Medulla oblongata (tissue), 1 donor: ENCODE measurements around the gene SLC22A23.

Experiments used
- DNase-seq: peaks from one replicate; pipeline ENCODE4 v3.0.0-alpha.2; 2015; ENCODE audit errors: extremely low spot score

The SLC22A23 gene

GRCh38 chr6:3318821-3319540 is 137.9 kb downstream of the SLC22A23 start:
- no peak for DNase-seq

DNA sequence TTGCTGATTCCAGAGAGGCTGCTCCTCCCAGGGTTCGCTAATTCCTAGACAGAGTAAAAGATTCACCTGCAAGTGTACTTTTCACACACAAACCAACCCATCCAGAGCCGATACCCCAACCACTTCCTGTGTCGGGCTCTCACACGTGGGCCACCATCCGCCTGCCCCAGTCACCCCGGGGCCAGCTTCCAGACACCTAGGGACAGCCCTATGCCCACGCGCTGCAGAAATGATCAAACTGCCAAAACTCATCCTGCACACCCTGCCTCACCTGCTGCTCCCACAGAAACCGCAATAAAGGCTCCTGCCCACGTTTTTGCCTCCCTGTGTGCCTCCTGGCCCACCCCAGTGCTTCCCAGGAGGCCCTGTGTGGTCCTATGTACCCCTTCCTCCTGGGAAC is 138.6 kb downstream of the SLC22A23 start:
- no peak for DNase-seq

DNA sequence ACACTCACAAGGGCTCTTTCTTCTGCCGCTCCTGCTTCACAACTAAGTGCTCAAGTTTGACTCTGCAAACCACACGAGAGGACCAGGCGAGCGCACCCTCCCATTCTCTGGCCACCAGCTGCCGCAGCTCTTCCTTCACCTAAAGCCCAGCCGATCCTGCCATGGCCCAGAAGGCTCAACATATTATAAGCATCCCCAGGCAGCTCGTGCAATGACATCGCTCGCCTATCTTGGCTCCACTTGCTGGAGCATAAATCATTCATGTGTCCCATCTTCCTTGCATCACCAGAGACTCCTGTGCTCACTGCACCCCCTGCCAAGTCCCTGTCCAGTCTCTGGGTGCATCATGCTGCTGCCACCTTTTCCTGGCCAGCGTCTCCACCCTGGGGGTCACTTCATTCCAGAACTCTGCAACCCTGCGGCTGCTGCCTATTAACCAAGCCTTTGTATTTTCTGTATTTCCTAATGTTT is 139.1 kb downstream of the SLC22A23 start:
- DNase-seq = no peak

DNA sequence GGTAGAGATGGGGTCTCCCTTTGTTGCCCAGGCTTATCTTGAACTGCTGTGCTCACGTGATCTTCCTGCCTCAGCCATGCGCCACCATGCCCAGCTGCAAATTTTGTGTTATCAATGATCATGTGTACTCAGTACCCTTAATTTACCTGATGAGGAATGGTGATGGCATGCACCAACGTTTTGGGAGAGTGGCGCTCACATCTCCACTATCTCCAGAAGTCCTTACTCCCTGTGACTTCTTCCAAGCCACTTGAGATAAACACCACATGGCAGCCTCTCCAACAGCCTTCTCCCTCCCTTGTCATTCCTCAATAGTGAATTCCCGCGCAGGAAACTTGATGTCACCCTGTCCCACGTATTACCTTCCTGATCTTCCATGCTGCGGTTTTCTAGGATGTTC is 140.0 kb downstream of the SLC22A23 start:
- DNase-seq = no peak

DNA sequence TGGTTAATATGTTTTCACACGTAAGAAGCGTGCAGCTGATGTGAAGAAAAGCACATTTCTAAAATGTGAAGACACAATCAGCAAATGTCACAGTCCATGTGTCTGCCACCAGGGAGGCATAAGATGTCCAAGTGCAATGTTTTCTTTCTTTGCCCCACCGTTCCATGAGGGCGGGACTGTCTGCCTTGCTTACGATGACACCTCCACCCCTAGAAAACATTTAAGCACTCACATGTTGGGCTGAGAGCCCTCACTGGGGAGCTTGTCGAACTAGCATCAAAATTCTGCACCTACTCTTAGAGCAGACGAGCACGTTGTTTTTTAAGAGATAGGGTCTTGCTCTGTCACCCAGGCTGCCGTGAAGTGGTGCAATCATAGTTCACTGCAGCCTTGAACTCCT is 140.5 kb downstream of the SLC22A23 start:
- DNase-seq = no peak

GRCh38 chr6:3315841-3316240 is 141.0 kb downstream of the SLC22A23 start:
- DNase-seq = no peak

DNA sequence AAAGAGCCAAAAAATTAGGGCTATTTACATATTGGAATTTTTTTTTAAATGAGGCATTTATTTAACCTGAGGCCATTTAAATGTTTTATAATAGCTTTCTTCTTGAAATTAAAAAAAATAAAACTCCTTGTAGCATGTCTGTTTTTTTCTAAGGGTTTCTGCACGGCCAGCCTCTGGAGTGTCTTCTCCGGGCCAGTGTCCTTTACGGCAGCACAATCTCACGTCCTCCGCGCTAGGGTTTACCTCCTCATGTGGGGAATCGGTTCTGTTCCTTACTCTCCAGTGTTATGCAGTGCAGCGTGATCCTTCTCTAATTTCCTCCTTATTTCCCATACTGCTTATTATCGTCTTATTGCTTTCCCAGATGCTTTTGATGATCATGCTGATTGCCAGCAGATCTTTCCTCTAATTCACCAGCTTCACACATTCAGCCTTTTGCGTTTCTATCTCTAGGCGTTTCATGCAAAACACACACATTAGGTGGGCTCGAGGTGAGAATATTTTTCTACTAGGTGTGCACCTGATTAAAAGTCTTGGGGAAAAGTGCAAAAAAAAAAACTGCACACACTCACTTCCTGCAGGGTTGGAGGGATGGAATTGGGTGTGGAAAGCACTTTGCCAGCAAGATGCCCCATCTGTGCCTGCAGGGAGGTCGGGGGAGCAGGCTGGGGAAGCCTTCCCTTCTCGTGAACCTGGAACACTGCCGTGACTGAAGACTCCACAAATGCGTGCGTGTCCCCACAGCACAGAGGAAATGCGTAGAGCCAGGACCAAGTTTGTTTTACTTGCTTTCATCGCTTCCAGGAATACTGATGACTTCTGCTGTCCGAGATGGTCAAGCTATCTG is 142.0 kb downstream of the SLC22A23 start:
- no peak for DNase-seq

DNA sequence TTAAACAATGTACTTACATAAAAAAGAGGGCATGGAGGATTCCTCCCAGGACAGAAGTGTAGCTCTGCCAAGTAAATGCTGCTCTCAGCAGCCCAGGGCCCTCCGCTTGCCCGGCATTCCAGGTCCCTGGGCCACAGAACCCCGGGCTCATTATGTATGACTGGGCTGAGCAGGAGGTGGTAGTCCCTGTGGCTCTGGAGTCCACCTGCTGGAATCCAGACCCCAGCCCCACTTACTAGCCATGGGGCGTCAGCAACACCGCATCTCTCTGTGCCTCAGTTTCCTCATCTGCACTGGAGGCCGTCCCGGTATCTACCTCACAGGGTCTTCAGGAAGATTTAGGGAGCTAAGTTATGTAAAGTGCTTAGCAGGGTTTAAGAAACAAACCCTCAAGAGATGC is 142.7 kb downstream of the SLC22A23 start:
- no peak for DNase-seq

- no peak for DNase-seq
These were observed 144.1 kb downstream of the SLC22A23 start for GRCh38 chr6:3312604-3313231.

GRCh38 chr6:3311826-3312225 is 145.0 kb downstream of the SLC22A23 start:
- no peak for DNase-seq

DNA sequence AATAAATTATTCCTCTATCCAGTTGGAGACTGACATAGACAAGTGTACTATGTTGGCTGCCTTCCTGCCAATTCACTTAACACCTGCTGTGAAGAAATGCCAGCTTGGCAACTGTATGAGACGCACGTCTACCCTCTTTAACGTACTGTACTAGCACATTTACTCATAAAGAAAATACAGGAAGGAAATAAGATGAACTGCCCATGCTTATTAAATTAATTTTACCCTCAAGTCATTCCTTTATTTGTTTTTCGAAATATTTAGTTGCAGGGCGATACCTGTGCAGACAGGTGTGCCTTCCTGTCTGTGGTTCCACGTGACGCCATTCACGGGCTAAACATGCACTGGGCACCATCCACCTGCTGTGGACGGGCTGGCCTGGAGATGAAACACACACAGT is 146.1 kb downstream of the SLC22A23 start:
- no peak for DNase-seq

GRCh38 chr6:3310051-3310448 is 146.8 kb downstream of the SLC22A23 start:
- DNase-seq = no peak

- DNase-seq = no peak
These were observed 147.3 kb downstream of the SLC22A23 start for GRCh38 chr6:3309391-3310050.

GRCh38 chr6:3308106-3308505 is 148.7 kb downstream of the SLC22A23 start:
- DNase-seq = no peak

- DNase-seq = no peak
These were observed 149.4 kb downstream of the SLC22A23 start for GRCh38 chr6:3307436-3307835.

GRCh38 chr6:3306848-3307247 is 150.0 kb downstream of the SLC22A23 start:
- no peak for DNase-seq

- no peak for DNase-seq
These were observed 151.0 kb downstream of the SLC22A23 start for GRCh38 chr6:3305831-3306230.

- DNase-seq = no peak
These were observed 151.7 kb downstream of the SLC22A23 start for GRCh38 chr6:3305216-3305565.

DNA sequence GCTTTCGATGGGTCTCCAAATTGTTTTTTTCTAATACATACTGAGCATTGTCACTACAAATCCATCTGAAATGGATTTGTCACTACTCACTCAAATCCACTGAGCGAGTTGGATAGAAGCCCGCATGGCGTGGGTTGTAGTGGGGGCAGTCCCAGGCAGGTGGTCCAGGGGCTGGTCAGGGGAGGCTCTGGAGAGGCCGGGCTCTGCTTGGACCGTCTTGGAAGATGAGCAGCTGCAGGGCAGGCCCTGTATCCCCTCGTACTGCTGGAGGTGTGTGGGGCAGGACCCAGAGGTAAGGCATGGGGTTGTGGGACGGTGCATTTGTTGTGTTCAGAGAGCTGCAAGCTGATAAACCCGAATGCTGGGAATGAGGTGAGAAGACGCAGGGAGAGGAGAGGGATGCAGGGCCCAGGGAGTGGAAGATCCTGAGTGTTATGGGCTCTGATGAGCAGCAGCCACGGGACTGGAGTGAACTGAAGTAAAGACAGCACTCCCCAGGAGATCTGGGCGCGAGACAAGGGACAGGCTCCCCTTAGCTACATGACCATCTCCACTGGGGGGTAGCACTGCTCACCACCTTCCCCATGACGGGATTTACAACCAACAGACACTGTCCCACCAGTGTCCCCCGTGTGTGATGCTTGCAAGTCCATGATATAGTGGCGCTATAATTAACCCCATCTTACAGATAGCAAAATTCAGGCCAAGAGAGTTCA is 152.2 kb downstream of the SLC22A23 start:
- no peak for DNase-seq

GRCh38 chr6:3303795-3304411 is 152.9 kb downstream of the SLC22A23 start:
- no peak for DNase-seq

- no peak for DNase-seq
These were observed 155.3 kb downstream of the SLC22A23 start for GRCh38 chr6:3301506-3301905.
